Ascending aorta (tissue), 2 donors: Measurements from ENCODE around the gene ZCCHC2. TPM values are rescaled to one million over a fixed set of nuclear protein-coding genes. Genes with fewer than 3 reads are reported as not detected.

Source experiments
- DNase-seq, 2 donors: peaks; one replicate each; pipeline ENCODE4 v3.0.0-alpha.2; 2019; ENCODE audit warnings: low spot score in 2 of 2
- H3K27ac ChIP-seq, 2 donors: fragments of 200-600 bp; sonication (generic); one replicate each; pipeline ENCODE4 v1.5.1; 2016 to 2017; ENCODE audit warnings: mild to moderate bottlenecking in 1 of 2
- H3K27me3 ChIP-seq: fragments of 200-600 bp; sonication (generic); one replicate; pipeline ENCODE4 v1.5.1; 2017
- H3K36me3 ChIP-seq, 2 donors: fragments of 200-600 bp; sonication (generic); one replicate each; pipeline ENCODE4 v1.5.1; 2016
- H3K4me1 ChIP-seq, 2 donors: fragments of 200-600 bp; sonication (generic); one replicate each; pipeline ENCODE4 v1.5.1; 2016 to 2017; ENCODE audit warnings: mild to moderate bottlenecking in 1 of 2
- H3K4me3 ChIP-seq, 2 donors: fragments of 200-600 bp; sonication (generic); one replicate each; pipeline ENCODE4 v1.5.1; 2016 to 2017; ENCODE audit warnings: mild to moderate bottlenecking in 1 of 2
- H3K9me3 ChIP-seq, 2 donors: fragments of 200-600 bp; sonication (generic); one replicate each; pipeline ENCODE4 v1.5.1; 2016
- CTCF ChIP-seq, 3 experiments: fragments of 200-600 bp in 2 of 3; fragments of 450-650 bp in 1 of 3; sonication (generic) in 2 of 3; IDR thresholded peaks; one replicate each; pipeline ENCODE4 v1.5.1; 2016 to 2019; ENCODE audit warnings: antibody characterized with exemption in 3 of 3, mild to moderate bottlenecking in 1 of 3, moderate library complexity in 1 of 3
- intact Hi-C: fragments of 100-400 bp; cut with DNase I; formaldehyde crosslinking; loops from one replicate; pipeline ENCODE4 v1.15.1; 2023
- total RNA-seq: library from RNA; depleted of rRNA; stranded (reverse); fragments of >200 nt; gene quantifications from one replicate; pipeline ENCODE4 v1.1.0, GENCODE V29; 2016

ZCCHC2 gene
- total RNA-seq, 1 donor from 2014 or later, result 22.9 TPM

- TF ChIP-seq CTCF (IDR thresholded peaks at IDR 0.05), result no peak
- Histone ChIP-seq H3K27ac (no peak overlapping the region), H3K4me3 (no peak overlapping the region), H3K27me3 (no peaks in the 10 kb centered on the region), H3K4me1 (peaks cover 0 to 3% of the 10 kb centered on the region in 2 donors), H3K9me3 (no peaks in the 10 kb centered on the region), H3K36me3 (no peaks in the 10 kb centered on the region)
- peak in 1 of 2 donors; percentile 9 for DNase-seq
- intact Hi-C loops, result no loop called here
These were observed 86.9 kb downstream of the ZCCHC2 start for GRCh38 chr18:62609764-62610163.

- peaks cover 0 to 3% of the 10 kb centered on the region in 2 donors for H3K4me1 ChIP-seq
- intact Hi-C loops, result no loop called here
- H3K4me3 ChIP-seq, result no peak overlapping the region
- H3K27ac ChIP-seq, result no peak overlapping the region
- no peak for DNase-seq
- no peaks in the 10 kb centered on the region for H3K27me3 ChIP-seq
- no peaks in the 10 kb centered on the region for H3K9me3 ChIP-seq
- no peak for TF ChIP-seq CTCF (IDR thresholded peaks at IDR 0.05)
- H3K36me3 ChIP-seq, result no peaks in the 10 kb centered on the region
These were observed 87.5 kb downstream of the ZCCHC2 start for GRCh38 chr18:62610351-62610700.

GRCh38 chr18:62610701-62611411 is 88.0 kb downstream of the ZCCHC2 start:
- Histone ChIP-seq H3K9me3 (no peaks in the 10 kb centered on the region), H3K4me1 (peaks cover 0 to 3% of the 10 kb centered on the region in 2 donors), H3K27me3 (no peaks in the 10 kb centered on the region), H3K27ac (no peak overlapping the region), H3K4me3 (peak overlapping the region; percentile 22 to 52), H3K36me3 (no peaks in the 10 kb centered on the region)
- intact Hi-C loops, result no loop called here
- peak in 1 of 2 donors; percentile 56 for DNase-seq
- no peak for TF ChIP-seq CTCF (IDR thresholded peaks at IDR 0.05)

- Histone ChIP-seq H3K27ac (no peak overlapping the region), H3K4me1 (peaks cover 0 to 3% of the 10 kb centered on the region in 2 donors), H3K36me3 (no peaks in the 10 kb centered on the region), H3K27me3 (no peaks in the 10 kb centered on the region), H3K9me3 (no peaks in the 10 kb centered on the region), H3K4me3 (peak overlapping the region; percentile 22 to 52)
- no peak for TF ChIP-seq CTCF (IDR thresholded peaks at IDR 0.05)
- no peak for DNase-seq
- intact Hi-C loops, result no loop called here
These were observed 88.8 kb downstream of the ZCCHC2 start for GRCh38 chr18:62611453-62612288.

GRCh38 chr18:62612289-62612645 is 89.4 kb downstream of the ZCCHC2 start:
- H3K36me3 ChIP-seq, result no peaks in the 10 kb centered on the region

More at GRCh38 chr18:62612289-62612645, 89.4 kb downstream of the ZCCHC2 start:
- intact Hi-C loops, result no loop called here
- Histone ChIP-seq H3K4me1 (peaks cover 0 to 3% of the 10 kb centered on the region in 2 donors), H3K9me3 (no peaks in the 10 kb centered on the region), H3K27ac (no peak overlapping the region), H3K4me3 (peak overlapping the region in 1 of 2 donors; percentile 52), H3K27me3 (no peaks in the 10 kb centered on the region)
- DNase-seq, result no peak
- TF ChIP-seq CTCF (IDR thresholded peaks at IDR 0.05), result no peak
